Measurements from ENCODE around the gene NDUFB7. TPM values are rescaled to one million over a fixed set of nuclear protein-coding genes. Genes with fewer than 3 reads are reported as not detected.

The NDUFB7 gene
- total RNA-seq, 2 experiments from 2014 or later = 31.7 to 39.1 TPM

DNA sequence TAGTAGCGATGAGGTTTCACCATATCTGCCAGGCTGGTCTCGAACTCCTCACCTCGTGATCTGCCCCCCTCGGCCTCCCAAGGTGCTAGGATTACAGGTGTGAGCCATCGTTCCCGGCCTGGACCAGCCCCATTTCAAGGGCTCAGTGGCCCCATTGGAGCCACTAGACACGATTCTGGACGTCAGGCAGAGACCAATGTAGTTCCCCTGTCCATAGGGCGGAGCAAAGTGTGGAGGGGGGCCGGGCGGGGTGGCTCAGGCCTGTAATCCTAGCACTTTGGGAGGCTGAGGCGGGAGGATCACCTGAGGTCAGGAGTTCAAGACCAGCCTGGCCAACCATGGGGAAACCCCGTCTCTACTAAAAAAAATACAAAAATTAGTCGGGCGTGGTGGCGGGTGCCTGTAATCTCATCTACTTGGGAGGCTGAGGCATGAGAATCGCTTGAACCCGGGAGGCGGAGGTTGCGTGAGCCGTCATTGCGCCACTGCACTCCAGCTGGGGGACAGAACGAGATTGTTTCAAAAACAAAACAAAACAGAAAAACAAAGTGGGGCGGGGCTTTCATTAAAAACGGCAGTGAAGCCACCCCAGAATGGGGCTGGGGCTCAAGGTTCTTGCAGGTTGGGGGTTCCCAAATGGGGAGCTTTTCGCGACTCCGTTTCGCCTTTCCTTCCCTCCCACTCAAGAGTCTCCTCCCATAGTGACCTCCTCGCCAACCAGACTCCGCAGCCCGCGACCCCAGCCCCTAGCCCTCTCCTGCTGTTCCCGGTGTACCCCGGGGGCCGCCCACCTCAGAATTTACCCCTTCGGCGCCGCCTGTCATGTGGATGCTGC lies 43.2 kb downstream of the NDUFB7 start:
- intact Hi-C loops (cut with DNase I, micrococcal nuclease) = loop anchor here (1.0 to 2.0 kb wide), 3 partner anchors 10 to 23 kb away; partner anchors contain the start of gene DNAJB1 (in 2 of the 2)
- Mint-ChIP-seq H3K27me3 (no peaks in the 10 kb centered on the region), H3K4me1 (ENCODE audit: low read depth) (peaks cover 64% of the 10 kb centered on the region), H3K9me3 (no peaks in the 10 kb centered on the region), H3K36me3 (ENCODE audit: low read depth) (peaks cover 34% of the 10 kb centered on the region), H3K4me3 (peak overlapping the region; percentile 92), H3K27ac (peak overlapping the region; percentile 100)
- Histone ChIP-seq H3K36me3 (ENCODE audit: insufficient read depth, low read length) (peaks cover 4% of the 10 kb centered on the region), H3K4me3 (ENCODE audit: low read length) (peak overlapping the region; percentile 92), H3K27ac (ENCODE audit: low read depth in 1 of 2, low read length in 2 of 2) (peak overlapping the region; percentile 85 to 88), H3K4me1 (ENCODE audit: insufficient read depth, low read length) (peaks cover 63% of the 10 kb centered on the region), H3K9me3 (ENCODE audit: control insufficient read depth in 1 of 2, insufficient read depth in 1 of 2, low read length in 2 of 2) (no peaks in the 10 kb centered on the region), H3K27me3 (ENCODE audit: control insufficient read depth in 1 of 2, insufficient read depth in 2 of 2, low read length in 2 of 2) (no peaks in the 10 kb centered on the region)
- peak in 2 of 14 experiments; percentile 25 to 49 for DNase-seq
- ATAC-seq (ENCODE audit: poor library complexity) = peak; percentile 15
- POLR2A ChIA-PET = interaction anchor here (0.6 to 5.9 kb wide), 6 partner anchors 11 to 624 kb away, joined by 3 to 74 read pairs (median 6); partner anchors contain the start of genes DNAJB1 and GIPC1
- CTCF ChIA-PET = interaction anchor here (0.8 to 1.6 kb wide), 3 partner anchors 9 to 28 kb away, joined by 3 to 6 read pairs (median 5); partner anchors contain the start of gene DNAJB1
- TF ChIP-seq, protein P1, sequence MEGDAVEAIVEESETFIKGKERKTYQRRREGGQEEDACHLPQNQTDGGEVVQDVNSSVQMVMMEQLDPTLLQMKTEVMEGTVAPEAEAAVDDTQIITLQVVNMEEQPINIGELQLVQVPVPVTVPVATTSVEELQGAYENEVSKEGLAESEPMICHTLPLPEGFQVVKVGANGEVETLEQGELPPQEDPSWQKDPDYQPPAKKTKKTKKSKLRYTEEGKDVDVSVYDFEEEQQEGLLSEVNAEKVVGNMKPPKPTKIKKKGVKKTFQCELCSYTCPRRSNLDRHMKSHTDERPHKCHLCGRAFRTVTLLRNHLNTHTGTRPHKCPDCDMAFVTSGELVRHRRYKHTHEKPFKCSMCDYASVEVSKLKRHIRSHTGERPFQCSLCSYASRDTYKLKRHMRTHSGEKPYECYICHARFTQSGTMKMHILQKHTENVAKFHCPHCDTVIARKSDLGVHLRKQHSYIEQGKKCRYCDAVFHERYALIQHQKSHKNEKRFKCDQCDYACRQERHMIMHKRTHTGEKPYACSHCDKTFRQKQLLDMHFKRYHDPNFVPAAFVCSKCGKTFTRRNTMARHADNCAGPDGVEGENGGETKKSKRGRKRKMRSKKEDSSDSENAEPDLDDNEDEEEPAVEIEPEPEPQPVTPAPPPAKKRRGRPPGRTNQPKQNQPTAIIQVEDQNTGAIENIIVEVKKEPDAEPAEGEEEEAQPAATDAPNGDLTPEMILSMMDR (IDR thresholded peaks at IDR 0.05) = no peak

DNA sequence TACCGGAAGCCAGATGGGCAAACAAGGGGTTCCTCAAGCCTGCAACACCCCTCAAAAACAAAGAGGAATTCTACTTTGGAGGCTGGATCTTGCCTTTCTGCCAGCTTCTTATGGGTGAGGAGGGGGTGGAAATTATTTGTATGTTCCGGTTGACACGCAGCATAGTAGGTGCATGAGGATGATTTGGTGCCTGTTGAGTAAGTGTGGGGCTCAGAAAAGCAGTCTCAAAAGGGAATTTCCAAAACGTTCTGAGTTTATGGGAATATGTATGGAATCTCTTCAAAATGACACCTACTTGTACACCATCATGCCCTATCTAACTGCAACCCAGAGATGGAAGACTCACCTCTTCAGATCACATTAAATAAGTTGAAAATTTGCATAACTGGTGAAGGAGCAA lies 45.4 kb downstream of the NDUFB7 start:
- peak overlapping the region; percentile 38 for H3K4me3 Mint-ChIP-seq
- ATAC-seq (ENCODE audit: poor library complexity) (no peak), DNase-seq (no peak)
- Histone ChIP-seq H3K4me3 (ENCODE audit: low read length) (no peak overlapping the region), H3K9me3 (ENCODE audit: control insufficient read depth in 1 of 2, insufficient read depth in 1 of 2, low read length in 2 of 2) (no peaks in the 10 kb centered on the region), H3K4me1 (ENCODE audit: insufficient read depth, low read length) (peaks cover 69% of the 10 kb centered on the region), H3K27ac (ENCODE audit: low read depth in 1 of 2, low read length in 2 of 2) (no peak overlapping the region), H3K27me3 (ENCODE audit: control insufficient read depth in 1 of 2, insufficient read depth in 2 of 2, low read length in 2 of 2) (no peaks in the 10 kb centered on the region), H3K36me3 (ENCODE audit: insufficient read depth, low read length) (no peaks in the 10 kb centered on the region)
- no peaks in the 10 kb centered on the region for H3K27me3 Mint-ChIP-seq
- no peaks in the 10 kb centered on the region for H3K9me3 Mint-ChIP-seq
- H3K36me3 Mint-ChIP-seq (ENCODE audit: low read depth) = peaks cover 25% of the 10 kb centered on the region
- intact Hi-C loops (cut with DNase I, micrococcal nuclease) = no loop called here
- H3K27ac Mint-ChIP-seq = peak overlapping the region; percentile 100
- TF ChIP-seq, protein P1 (IDR thresholded peaks at IDR 0.05) = no peak
- POLR2A ChIA-PET = interaction anchor here (1.1 to 5.9 kb wide), 3 partner anchors 9 to 30 kb away, joined by 3 to 74 read pairs (median 7); partner anchors contain the start of genes DNAJB1 and GIPC1
- peaks cover 68% of the 10 kb centered on the region for H3K4me1 Mint-ChIP-seq (ENCODE audit: low read depth)
- CTCF ChIA-PET = no interaction called here

DNA sequence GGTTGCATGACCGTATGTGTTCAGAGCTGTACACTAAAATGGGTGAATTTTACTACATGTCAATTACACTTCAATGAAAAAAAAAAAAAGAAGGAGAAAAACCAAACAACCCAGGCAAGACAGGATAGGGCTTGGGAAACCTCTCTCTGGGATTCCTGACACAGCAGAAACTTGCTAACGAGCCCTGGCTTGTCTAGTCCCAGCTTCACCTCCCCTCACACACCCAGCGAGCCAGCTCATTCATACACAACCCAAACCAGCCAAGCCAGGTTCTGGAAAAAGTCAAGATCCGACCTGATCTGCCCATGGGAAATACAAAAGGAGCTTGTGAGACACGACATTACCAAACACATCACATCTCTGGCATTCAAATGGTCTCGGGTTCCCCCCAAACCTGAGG lies 46.1 kb downstream of the NDUFB7 start:
- Histone ChIP-seq H3K27me3 (ENCODE audit: control insufficient read depth in 1 of 2, insufficient read depth in 2 of 2, low read length in 2 of 2) (no peaks in the 10 kb centered on the region), H3K36me3 (ENCODE audit: insufficient read depth, low read length) (no peaks in the 10 kb centered on the region), H3K4me1 (ENCODE audit: insufficient read depth, low read length) (peaks cover 69% of the 10 kb centered on the region), H3K9me3 (ENCODE audit: control insufficient read depth in 1 of 2, insufficient read depth in 1 of 2, low read length in 2 of 2) (no peaks in the 10 kb centered on the region), H3K27ac (ENCODE audit: low read depth in 1 of 2, low read length in 2 of 2) (no peak overlapping the region), H3K4me3 (ENCODE audit: low read length) (no peak overlapping the region)
- no peak for ATAC-seq (ENCODE audit: poor library complexity)
- H3K4me3 Mint-ChIP-seq = peak overlapping the region; percentile 2
- POLR2A ChIA-PET = interaction anchor here (0.6 to 5.9 kb wide), 4 partner anchors 8 to 29 kb away, joined by 3 to 74 read pairs (median 5); partner anchors contain the start of genes DNAJB1 and GIPC1
- H3K9me3 Mint-ChIP-seq = no peaks in the 10 kb centered on the region
- intact Hi-C loops (cut with DNase I, micrococcal nuclease) = no loop called here
- CTCF ChIA-PET = no interaction called here
- peaks cover 23% of the 10 kb centered on the region for H3K36me3 Mint-ChIP-seq (ENCODE audit: low read depth)
- H3K27ac Mint-ChIP-seq = peak overlapping the region; percentile 100
- no peaks in the 10 kb centered on the region for H3K27me3 Mint-ChIP-seq
- TF ChIP-seq, protein P1 (IDR thresholded peaks at IDR 0.05) = no peak
- DNase-seq = no peak
- peaks cover 65% of the 10 kb centered on the region for H3K4me1 Mint-ChIP-seq (ENCODE audit: low read depth)
